ENCODE results near the gene MACROD1. TPM values are rescaled to one million over a fixed set of nuclear protein-coding genes. Genes with fewer than 3 reads are reported as not detected.
A peak's percentile ranks its signal among the peaks of the same experiment; 100 is the strongest.
"Not testable (repeated sequence)": the region's sequence is repeated elsewhere in the genome, so short reads cannot be mapped to it uniquely, and the experiment has no call there.

The MACROD1 gene
- total RNA-seq, 2 donors from 2014 or later: 31.6 to 47.0 TPM

GRCh38 chr11:64056213-64056785, 109.6 kb downstream of the MACROD1 start:
- intact Hi-C loops (cut with DNase I, micrococcal nuclease): no loop called here
- no peak for DNase-seq
- ATAC-seq: no peak

- DNase-seq (no peak), ATAC-seq (no peak)
- intact Hi-C loops (cut with DNase I, micrococcal nuclease): no loop called here
These were observed 110.8 kb downstream of the MACROD1 start for GRCh38 chr11:64055077-64055476.

GRCh38 chr11:64053699-64054098, 112.2 kb downstream of the MACROD1 start:
- ATAC-seq: no peak
- DNase-seq: no peak
- intact Hi-C loops (cut with DNase I, micrococcal nuclease): no loop called here

GRCh38 chr11:64052938-64053622, 112.8 kb downstream of the MACROD1 start:
- intact Hi-C loops (cut with DNase I, micrococcal nuclease): no loop called here
- no peak for DNase-seq
- no peak for ATAC-seq

GRCh38 chr11:64052436-64052835, 113.5 kb downstream of the MACROD1 start:
- ATAC-seq (no peak), DNase-seq (no peak)
- intact Hi-C loops (cut with DNase I, micrococcal nuclease): no loop called here

GRCh38 chr11:64051297-64051696, 114.6 kb downstream of the MACROD1 start:
- ATAC-seq (no peak), DNase-seq (no peak)
- intact Hi-C loops (cut with DNase I, micrococcal nuclease): no loop called here

GRCh38 chr11:64049509-64049908, 116.4 kb downstream of the MACROD1 start:
- intact Hi-C loops (cut with DNase I, micrococcal nuclease): no loop called here
- DNase-seq (no peak), ATAC-seq (no peak)

- ATAC-seq (no peak), DNase-seq (no peak)
- intact Hi-C loops (cut with DNase I, micrococcal nuclease): no loop called here
These were observed 117.7 kb downstream of the MACROD1 start for GRCh38 chr11:64048042-64048854.

- intact Hi-C loops (cut with DNase I, micrococcal nuclease): not testable (repeated sequence)
These were observed 118.5 kb downstream of the MACROD1 start for GRCh38 chr11:64047373-64047772.

GRCh38 chr11:64045700-64046099, 120.2 kb downstream of the MACROD1 start:
- intact Hi-C loops (cut with DNase I, micrococcal nuclease): no loop called here
- DNase-seq (no peak), ATAC-seq (no peak)

More at GRCh38 chr11:64047373-64047772, 118.5 kb downstream of the MACROD1 start:
- ATAC-seq, DNase-seq: not testable (repeated sequence)

- no peak for ATAC-seq
These were observed 121.1 kb downstream of the MACROD1 start for GRCh38 chr11:64044730-64045393.

GRCh38 chr11:64043545-64043944, 122.4 kb downstream of the MACROD1 start:
- intact Hi-C loops (cut with DNase I, micrococcal nuclease): no loop called here
- DNase-seq: no peak
- ATAC-seq: no peak

More at GRCh38 chr11:64044730-64045393, 121.1 kb downstream of the MACROD1 start:
- intact Hi-C loops (cut with DNase I, micrococcal nuclease): no loop called here
- DNase-seq: no peak

GRCh38 chr11:64042301-64042700, 123.6 kb downstream of the MACROD1 start:
- ATAC-seq (no peak), DNase-seq (no peak)
- intact Hi-C loops (cut with DNase I, micrococcal nuclease): no loop called here

- ATAC-seq (no peak), DNase-seq (no peak)
- intact Hi-C loops (cut with DNase I, micrococcal nuclease): no loop called here
These were observed 124.1 kb downstream of the MACROD1 start for GRCh38 chr11:64041846-64042245.

GRCh38 chr11:64040684-64041322, 125.1 kb downstream of the MACROD1 start:
- no peak for DNase-seq

GRCh38 chr11:64039012-64039665, 126.8 kb downstream of the MACROD1 start:
- no peak for ATAC-seq
- DNase-seq: no peak
- intact Hi-C loops (cut with DNase I, micrococcal nuclease): no loop called here

More at GRCh38 chr11:64040684-64041322, 125.1 kb downstream of the MACROD1 start:
- intact Hi-C loops (cut with DNase I, micrococcal nuclease): no loop called here
- ATAC-seq: peak; percentile 28

- DNase-seq (no peak), ATAC-seq (no peak)
- intact Hi-C loops (cut with DNase I, micrococcal nuclease): no loop called here
These were observed 127.4 kb downstream of the MACROD1 start for GRCh38 chr11:64038500-64038899.

GRCh38 chr11:64037027-64037634, 128.8 kb downstream of the MACROD1 start:
- peak; percentile 3 for ATAC-seq
- intact Hi-C loops (cut with DNase I, micrococcal nuclease): no loop called here
- DNase-seq: no peak

All from left colon (tissue), 2 donors.